T-helper 2 cell treated with Interferon-gamma antibody and Interleukin-4, amounts not matched to agents 5 μg/mL and 100 μg/mL, for 36 hours (primary cell): ENCODE measurements around the gene UNC13B.

ENCODE experiments used
- DNase-seq: peaks from one replicate; pipeline ENCODE4 v3.0.0; 2021; ENCODE audit warnings: low spot score
- H3K27ac Mint-ChIP-seq: one replicate; pipeline ENCODE4 v1.8.0; 2021; ENCODE audit warnings: mild to moderate bottlenecking, mixed read lengths
- H3K27me3 Mint-ChIP-seq: one replicate; pipeline ENCODE4 v1.8.0; 2021; ENCODE audit warnings: low read depth, mixed read lengths
- H3K36me3 Mint-ChIP-seq: one replicate; pipeline ENCODE4 v1.8.0; 2021; ENCODE audit warnings: low read depth, mixed read lengths
- H3K4me1 Mint-ChIP-seq: one replicate; pipeline ENCODE4 v1.8.0; 2021; ENCODE audit warnings: low read depth, mixed read lengths
- H3K4me3 Mint-ChIP-seq: one replicate; pipeline ENCODE4 v1.8.0; 2022; ENCODE audit warnings: mild to moderate bottlenecking, moderate library complexity, mixed read lengths
- H3K9me3 Mint-ChIP-seq: one replicate; pipeline ENCODE4 v1.8.0; 2021; ENCODE audit warnings: mixed read lengths

UNC13B gene

GRCh38 chr9:35258660-35259474 lies 97.1 kb downstream of the UNC13B start:
- no peak overlapping the region for H3K27ac Mint-ChIP-seq
- DNase-seq: no peak
- H3K4me1 Mint-ChIP-seq: no peaks in the 10 kb centered on the region
- no peak overlapping the region for H3K4me3 Mint-ChIP-seq
- H3K27me3 Mint-ChIP-seq: peaks cover 4% of the 10 kb centered on the region
- H3K9me3 Mint-ChIP-seq: no peaks in the 10 kb centered on the region
- H3K36me3 Mint-ChIP-seq: no peaks in the 10 kb centered on the region

GRCh38 chr9:35260186-35260585 lies 98.4 kb downstream of the UNC13B start:
- Mint-ChIP-seq H3K4me3 (no peak overlapping the region), H3K9me3 (no peaks in the 10 kb centered on the region), H3K27ac (no peak overlapping the region), H3K27me3 (peaks cover 10% of the 10 kb centered on the region), H3K4me1 (no peaks in the 10 kb centered on the region), H3K36me3 (no peaks in the 10 kb centered on the region)
- DNase-seq: no peak

- Mint-ChIP-seq H3K4me3 (no peak overlapping the region), H3K27me3 (peaks cover 14% of the 10 kb centered on the region), H3K9me3 (no peaks in the 10 kb centered on the region), H3K36me3 (no peaks in the 10 kb centered on the region), H3K27ac (no peak overlapping the region), H3K4me1 (no peaks in the 10 kb centered on the region)
- DNase-seq: no peak
Measured at GRCh38 chr9:35262064-35262463, 100.3 kb downstream of the UNC13B start.

- no peaks in the 10 kb centered on the region for H3K4me1 Mint-ChIP-seq
- H3K4me3 Mint-ChIP-seq: no peak overlapping the region
- H3K27me3 Mint-ChIP-seq: peaks cover 26% of the 10 kb centered on the region
- no peak overlapping the region for H3K27ac Mint-ChIP-seq
- DNase-seq: no peak
- no peaks in the 10 kb centered on the region for H3K36me3 Mint-ChIP-seq
- H3K9me3 Mint-ChIP-seq: no peaks in the 10 kb centered on the region
Measured at GRCh38 chr9:35267710-35268109, 105.9 kb downstream of the UNC13B start.

GRCh38 chr9:35269919-35270318 lies 108.1 kb downstream of the UNC13B start:
- no peaks in the 10 kb centered on the region for H3K4me1 Mint-ChIP-seq
- peaks cover 22% of the 10 kb centered on the region for H3K27me3 Mint-ChIP-seq
- no peaks in the 10 kb centered on the region for H3K9me3 Mint-ChIP-seq
- H3K27ac Mint-ChIP-seq: no peak overlapping the region
- no peak overlapping the region for H3K4me3 Mint-ChIP-seq
- no peak for DNase-seq
- no peaks in the 10 kb centered on the region for H3K36me3 Mint-ChIP-seq

- Mint-ChIP-seq H3K4me3 (no peak overlapping the region), H3K4me1 (peaks cover 3% of the 10 kb centered on the region), H3K36me3 (no peaks in the 10 kb centered on the region), H3K27me3 (peaks cover 18% of the 10 kb centered on the region), H3K27ac (no peak overlapping the region), H3K9me3 (no peaks in the 10 kb centered on the region)
- no peak for DNase-seq
Measured at GRCh38 chr9:35271637-35272036, 109.8 kb downstream of the UNC13B start.

- H3K36me3 Mint-ChIP-seq: no peaks in the 10 kb centered on the region
- no peak for DNase-seq
- peaks cover 19% of the 10 kb centered on the region for H3K27me3 Mint-ChIP-seq
- no peak overlapping the region for H3K27ac Mint-ChIP-seq
- peaks cover 5% of the 10 kb centered on the region for H3K4me1 Mint-ChIP-seq
- no peak overlapping the region for H3K4me3 Mint-ChIP-seq
- H3K9me3 Mint-ChIP-seq: no peaks in the 10 kb centered on the region
Measured at GRCh38 chr9:35272989-35273388, 111.2 kb downstream of the UNC13B start.

- Mint-ChIP-seq H3K9me3 (no peaks in the 10 kb centered on the region), H3K4me1 (peaks cover 5% of the 10 kb centered on the region), H3K27ac (no peak overlapping the region), H3K36me3 (no peaks in the 10 kb centered on the region), H3K4me3 (no peak overlapping the region), H3K27me3 (peaks cover 21% of the 10 kb centered on the region)
- no peak for DNase-seq
Measured at GRCh38 chr9:35273591-35273990, 111.8 kb downstream of the UNC13B start.

GRCh38 chr9:35274993-35275392 lies 113.2 kb downstream of the UNC13B start:
- no peak overlapping the region for H3K27ac Mint-ChIP-seq
- no peak for DNase-seq
- peaks cover 5% of the 10 kb centered on the region for H3K4me1 Mint-ChIP-seq
- no peak overlapping the region for H3K4me3 Mint-ChIP-seq
- H3K27me3 Mint-ChIP-seq: peaks cover 18% of the 10 kb centered on the region
- H3K9me3 Mint-ChIP-seq: no peaks in the 10 kb centered on the region
- no peaks in the 10 kb centered on the region for H3K36me3 Mint-ChIP-seq

GRCh38 chr9:35277171-35277520 lies 115.3 kb downstream of the UNC13B start:
- Mint-ChIP-seq H3K36me3 (no peaks in the 10 kb centered on the region), H3K9me3 (no peaks in the 10 kb centered on the region), H3K27me3 (peaks cover 12% of the 10 kb centered on the region), H3K27ac (no peak overlapping the region), H3K4me1 (peaks cover 5% of the 10 kb centered on the region), H3K4me3 (no peak overlapping the region)
- DNase-seq: no peak

- no peak overlapping the region for H3K4me3 Mint-ChIP-seq
- DNase-seq: no peak
- no peak overlapping the region for H3K27ac Mint-ChIP-seq
- peaks cover 12% of the 10 kb centered on the region for H3K27me3 Mint-ChIP-seq
- H3K36me3 Mint-ChIP-seq: no peaks in the 10 kb centered on the region
- peaks cover 5% of the 10 kb centered on the region for H3K4me1 Mint-ChIP-seq
- no peaks in the 10 kb centered on the region for H3K9me3 Mint-ChIP-seq
Measured at GRCh38 chr9:35277628-35278359, 116.0 kb downstream of the UNC13B start.

GRCh38 chr9:35279946-35280345 lies 118.1 kb downstream of the UNC13B start:
- DNase-seq: no peak
- no peaks in the 10 kb centered on the region for H3K36me3 Mint-ChIP-seq
- no peaks in the 10 kb centered on the region for H3K9me3 Mint-ChIP-seq
- H3K27ac Mint-ChIP-seq: no peak overlapping the region
- H3K4me3 Mint-ChIP-seq: no peak overlapping the region
- peaks cover 12% of the 10 kb centered on the region for H3K27me3 Mint-ChIP-seq
- H3K4me1 Mint-ChIP-seq: peaks cover 5% of the 10 kb centered on the region

GRCh38 chr9:35280399-35280798 lies 118.6 kb downstream of the UNC13B start:
- Mint-ChIP-seq H3K4me3 (no peak overlapping the region), H3K36me3 (no peaks in the 10 kb centered on the region), H3K27me3 (peaks cover 12% of the 10 kb centered on the region), H3K9me3 (no peaks in the 10 kb centered on the region), H3K27ac (no peak overlapping the region), H3K4me1 (peaks cover 5% of the 10 kb centered on the region)
- no peak for DNase-seq

- Mint-ChIP-seq H3K4me3 (no peak overlapping the region), H3K27me3 (peaks cover 6% of the 10 kb centered on the region), H3K9me3 (no peaks in the 10 kb centered on the region), H3K4me1 (no peaks in the 10 kb centered on the region), H3K27ac (no peak overlapping the region), H3K36me3 (no peaks in the 10 kb centered on the region)
- no peak for DNase-seq
Measured at GRCh38 chr9:35285731-35286130, 123.9 kb downstream of the UNC13B start.
